DOHH2 (cell line): ENCODE results near the gene CLIC6.

ENCODE experiments used
- H3F3A ChIP-seq: fragments of 200-600 bp; sonication (generic), shearing (Covaris generic); 2 replicates; pipeline ENCODE4 v1.6.0; 2016; ENCODE audit warnings: antibody characterized with exemption, mild to moderate bottlenecking; ENCODE audit not compliant: control insufficient read depth, insufficient read depth
- H3K27ac ChIP-seq: fragments of 200-600 bp; sonication (generic); 2 replicates; pipeline ENCODE4 v1.5.1; 2014; ENCODE audit warnings: low read depth, mild to moderate bottlenecking, low read length, moderate library complexity
- H3K27me3 ChIP-seq: fragments of 200-600 bp; sonication (generic); 2 replicates; pipeline ENCODE4 v1.6.1; 2014; ENCODE audit warnings: mild to moderate bottlenecking, low read length, mixed read lengths; ENCODE audit not compliant: control insufficient read depth
- H3K36me3 ChIP-seq: fragments of 200-600 bp; sonication (generic); 2 replicates; pipeline ENCODE4 v1.6.1; 2014; ENCODE audit warnings: mild to moderate bottlenecking, low read length, moderate library complexity, mixed read lengths; ENCODE audit not compliant: control insufficient read depth
- H3K4me1 ChIP-seq: fragments of 200-600 bp; sonication (generic); 2 replicates; pipeline ENCODE4 v1.6.1; 2014; ENCODE audit warnings: mild to moderate bottlenecking, low read length, mixed read lengths; ENCODE audit not compliant: control insufficient read depth
- H3K4me2 ChIP-seq: fragments of 200-600 bp; sonication (generic); 2 replicates; pipeline ENCODE4 v1.6.0; 2014; ENCODE audit warnings: mild to moderate bottlenecking, low read length, moderate library complexity
- H3K4me3 ChIP-seq: fragments of 200-600 bp; sonication (generic); 2 replicates; pipeline ENCODE4 v1.5.1; 2014; ENCODE audit warnings: mild to moderate bottlenecking, low read length, mixed read lengths
- H3K79me2 ChIP-seq: fragments of 200-600 bp; sonication (generic); 2 replicates; pipeline ENCODE4 v1.6.1; 2014; ENCODE audit warnings: mild to moderate bottlenecking, low read length, mixed read lengths; ENCODE audit not compliant: control insufficient read depth
- H3K9me2 ChIP-seq: fragments of 200-600 bp; sonication (generic); replicated peaks from 2 replicates; pipeline ENCODE4 v1.6.1; 2014; ENCODE audit warnings: mild to moderate bottlenecking, low read length, mixed read lengths; ENCODE audit not compliant: control insufficient read depth
- H3K9me3 ChIP-seq: fragments of 200-600 bp; sonication (generic); 2 replicates; pipeline ENCODE4 v1.6.1; 2014; ENCODE audit warnings: antibody characterized with exemption, low read length, mixed read lengths; ENCODE audit not compliant: control insufficient read depth, insufficient read depth
- H4K20me1 ChIP-seq: fragments of 200-600 bp; sonication (generic); 2 replicates; pipeline ENCODE4 v1.6.0; 2014; ENCODE audit warnings: low read depth, mild to moderate bottlenecking, antibody characterized with exemption, low read length, moderate library complexity; ENCODE audit not compliant: control insufficient read depth, insufficient read depth
- EZH2phosphoT487 ChIP-seq: fragments of 200-600 bp; sonication (generic); IDR thresholded peaks from 2 replicates; pipeline ENCODE4 v1.6.1; 2017; ENCODE audit warnings: borderline replicate concordance, mild to moderate bottlenecking, antibody characterized with exemption, low read length, moderate library complexity, mixed read lengths
- TF ChIP-seq, protein P1 (sequence below): fragments of 200-600 bp; sonication (generic); IDR thresholded peaks from one replicate; pipeline ENCODE4 v1.5.1; 2014; ENCODE audit warnings: antibody characterized with exemption, mild to moderate bottlenecking, low read depth, low read length; ENCODE audit not compliant: poor library complexity, severe bottlenecking

Gene CLIC6

DNA sequence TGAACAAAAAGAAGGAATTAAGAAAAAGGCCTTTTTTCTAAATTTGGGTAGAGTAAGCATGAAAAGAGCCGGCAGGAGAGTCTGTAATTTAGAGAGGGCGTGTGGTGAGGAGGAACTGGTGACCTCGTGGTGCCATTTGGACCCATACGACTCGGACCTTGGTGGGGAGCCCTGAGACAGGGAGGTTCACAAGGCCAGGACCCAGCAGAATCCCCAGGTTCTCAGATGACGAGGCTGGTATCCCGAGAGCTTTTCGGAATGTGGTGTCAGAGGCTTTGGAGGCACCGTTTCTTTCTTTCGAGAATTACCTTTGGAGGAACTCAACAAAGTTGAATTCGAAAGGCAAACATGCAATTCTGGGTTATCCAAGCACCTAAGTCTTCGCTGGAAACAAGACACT, 34.8 kb downstream of the CLIC6 start:
- Histone ChIP-seq H3K4me3 (no peak overlapping the region), H3K27ac (no peak overlapping the region), H3K9me2 (no peaks in the 10 kb centered on the region), H3F3A (no peaks in the 10 kb centered on the region), H3K4me1 (no peaks in the 10 kb centered on the region), H3K9me3 (no peaks in the 10 kb centered on the region), H3K4me2 (no peak overlapping the region), H3K36me3 (no peaks in the 10 kb centered on the region), H3K79me2 (no peaks in the 10 kb centered on the region), H3K27me3 (peaks cover 10% of the 10 kb centered on the region), H4K20me1 (no peaks in the 10 kb centered on the region)
- TF ChIP-seq EZH2phosphoT487, result no peak
- TF ChIP-seq, protein P1, sequence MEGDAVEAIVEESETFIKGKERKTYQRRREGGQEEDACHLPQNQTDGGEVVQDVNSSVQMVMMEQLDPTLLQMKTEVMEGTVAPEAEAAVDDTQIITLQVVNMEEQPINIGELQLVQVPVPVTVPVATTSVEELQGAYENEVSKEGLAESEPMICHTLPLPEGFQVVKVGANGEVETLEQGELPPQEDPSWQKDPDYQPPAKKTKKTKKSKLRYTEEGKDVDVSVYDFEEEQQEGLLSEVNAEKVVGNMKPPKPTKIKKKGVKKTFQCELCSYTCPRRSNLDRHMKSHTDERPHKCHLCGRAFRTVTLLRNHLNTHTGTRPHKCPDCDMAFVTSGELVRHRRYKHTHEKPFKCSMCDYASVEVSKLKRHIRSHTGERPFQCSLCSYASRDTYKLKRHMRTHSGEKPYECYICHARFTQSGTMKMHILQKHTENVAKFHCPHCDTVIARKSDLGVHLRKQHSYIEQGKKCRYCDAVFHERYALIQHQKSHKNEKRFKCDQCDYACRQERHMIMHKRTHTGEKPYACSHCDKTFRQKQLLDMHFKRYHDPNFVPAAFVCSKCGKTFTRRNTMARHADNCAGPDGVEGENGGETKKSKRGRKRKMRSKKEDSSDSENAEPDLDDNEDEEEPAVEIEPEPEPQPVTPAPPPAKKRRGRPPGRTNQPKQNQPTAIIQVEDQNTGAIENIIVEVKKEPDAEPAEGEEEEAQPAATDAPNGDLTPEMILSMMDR, result no peak

DNA sequence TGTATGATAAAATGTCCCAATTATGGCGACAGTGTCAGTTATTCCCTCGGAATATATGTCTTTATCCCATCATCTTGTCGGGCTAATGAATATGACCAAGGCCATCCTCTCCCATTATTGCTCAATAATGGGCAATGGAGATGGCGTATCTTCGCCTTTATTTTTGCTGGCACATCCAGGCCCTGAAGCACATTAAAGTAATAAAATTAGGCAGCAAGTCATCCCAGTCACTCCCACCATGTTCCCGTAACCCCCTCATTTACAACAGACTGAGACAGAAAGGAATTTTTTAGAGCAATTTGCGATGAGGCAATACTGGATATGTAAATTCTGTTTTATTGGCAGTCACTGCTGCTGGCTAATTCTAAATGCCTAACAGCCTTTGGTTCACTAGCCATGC, 35.3 kb downstream of the CLIC6 start:
- no peak overlapping the region for H3K4me2 ChIP-seq
- no peaks in the 10 kb centered on the region for H3K9me2 ChIP-seq
- H3K9me3 ChIP-seq, result no peaks in the 10 kb centered on the region
- H3K4me3 ChIP-seq, result no peak overlapping the region
- H3K36me3 ChIP-seq, result no peaks in the 10 kb centered on the region
- H3F3A ChIP-seq, result no peaks in the 10 kb centered on the region
- no peak overlapping the region for H3K27ac ChIP-seq
- peaks cover 10% of the 10 kb centered on the region for H3K27me3 ChIP-seq
- H4K20me1 ChIP-seq, result no peaks in the 10 kb centered on the region
- H3K4me1 ChIP-seq, result no peaks in the 10 kb centered on the region
- TF ChIP-seq, protein P1, result no peak
- TF ChIP-seq EZH2phosphoT487, result no peak
- H3K79me2 ChIP-seq, result no peaks in the 10 kb centered on the region

DNA sequence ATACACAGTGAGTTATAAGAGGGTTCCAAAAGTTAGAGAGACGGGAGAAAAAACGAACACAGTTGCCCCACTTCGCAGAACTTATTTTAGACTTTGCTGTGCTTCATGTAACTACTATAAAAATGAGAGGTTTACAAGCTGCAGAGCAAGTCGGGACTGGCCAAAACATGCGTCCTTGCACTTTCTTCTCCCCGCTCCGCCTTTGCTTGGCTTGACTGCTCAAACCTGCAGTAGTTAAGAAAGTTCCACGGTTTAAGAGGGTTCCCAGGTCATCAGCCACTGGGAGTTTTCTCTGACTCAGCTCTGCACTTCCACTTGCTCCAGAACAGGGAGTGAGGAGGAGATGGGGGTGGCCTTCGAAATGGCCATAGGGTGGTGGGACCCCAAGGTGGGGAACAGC, 36.2 kb downstream of the CLIC6 start:
- Histone ChIP-seq H3F3A (no peaks in the 10 kb centered on the region), H3K4me3 (no peak overlapping the region), H3K9me2 (no peaks in the 10 kb centered on the region), H3K4me1 (no peaks in the 10 kb centered on the region), H3K79me2 (no peaks in the 10 kb centered on the region), H3K9me3 (no peaks in the 10 kb centered on the region), H3K27me3 (peaks cover 10% of the 10 kb centered on the region), H3K36me3 (no peaks in the 10 kb centered on the region), H4K20me1 (no peaks in the 10 kb centered on the region), H3K27ac (no peak overlapping the region), H3K4me2 (no peak overlapping the region)
- TF ChIP-seq, protein P1, result no peak
- no peak for TF ChIP-seq EZH2phosphoT487

DNA sequence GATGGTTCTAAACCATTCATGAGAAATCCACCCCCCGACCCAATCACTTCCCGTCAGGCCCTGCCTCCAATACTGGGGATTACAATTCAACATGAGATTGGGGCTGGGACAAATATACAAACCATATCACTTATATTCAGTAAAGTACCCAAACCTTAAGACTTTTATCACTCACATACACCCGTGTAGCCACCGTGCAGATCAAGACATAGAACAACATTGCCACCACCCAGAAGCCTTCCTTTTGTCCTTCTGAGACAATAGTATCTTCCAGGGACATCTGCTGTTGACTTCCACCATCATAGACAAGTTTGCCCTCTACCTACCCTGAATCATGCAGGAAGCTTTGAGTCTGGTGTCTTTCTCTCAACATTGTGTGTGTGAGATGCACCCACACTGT, 37.5 kb downstream of the CLIC6 start:
- Histone ChIP-seq H3K9me2 (no peaks in the 10 kb centered on the region), H3K4me2 (no peak overlapping the region), H3K4me3 (no peak overlapping the region), H3F3A (no peaks in the 10 kb centered on the region), H3K9me3 (no peaks in the 10 kb centered on the region), H3K27ac (no peak overlapping the region), H4K20me1 (no peaks in the 10 kb centered on the region), H3K4me1 (no peaks in the 10 kb centered on the region), H3K36me3 (no peaks in the 10 kb centered on the region), H3K79me2 (no peaks in the 10 kb centered on the region), H3K27me3 (peaks cover 10% of the 10 kb centered on the region)
- TF ChIP-seq, protein P1, result no peak
- TF ChIP-seq EZH2phosphoT487, result no peak
